ENCODE data around the gene SAMHD1. TPM values are rescaled to one million over a fixed set of nuclear protein-coding genes. Genes with fewer than 3 reads are reported as not detected.
"Not testable (repeated sequence)": the region's sequence is repeated elsewhere in the genome, so short reads cannot be mapped to it uniquely, and the experiment has no call there.

Gene SAMHD1
- total RNA-seq, 1 experiment from 2014 or later: 63.0 TPM

- Mint-ChIP-seq H3K36me3 (ENCODE audit: insufficient read depth, unreplicated experiment) (peaks cover 7% of the 10 kb centered on the region), H3K27me3 (ENCODE audit: insufficient read depth, unreplicated experiment) (no peaks in the 10 kb centered on the region), H3K27ac (ENCODE audit: unreplicated experiment) (no peak overlapping the region), H3K4me3 (ENCODE audit: unreplicated experiment) (no peak overlapping the region), H3K4me1 (ENCODE audit: low read depth, unreplicated experiment) (no peaks in the 10 kb centered on the region), H3K9me3 (ENCODE audit: unreplicated experiment) (no peaks in the 10 kb centered on the region)
- DNase-seq: no peak
- Histone ChIP-seq H3K36me3 (ENCODE audit: control insufficient read depth, insufficient read depth, low read length) (no peaks in the 10 kb centered on the region), H3K9me3 (no peaks in the 10 kb centered on the region), H3K4me1 (no peaks in the 10 kb centered on the region), H3K27me3 (replicated peaks; ENCODE audit: control insufficient read depth, insufficient read depth, low read length) (no peaks in the 10 kb centered on the region), H3K4me3 (ENCODE audit: low read depth, low read length) (no peak overlapping the region)
- intact Hi-C loops (cut with micrococcal nuclease; ENCODE audit: unreplicated experiment): no loop called here
- CTCF ChIA-PET: interaction anchor here (0.6 to 0.7 kb wide), 2 partner anchors 227 to 1938 kb away, joined by 4 to 5 read pairs; no protein-coding TSS in a partner anchor
- no peak for TF ChIP-seq CTCF (IDR thresholded peaks at IDR 0.05; ENCODE audit: insufficient read depth in 1 of 2, low read depth in 1 of 2, low read length in 1 of 2, severe bottlenecking in 1 of 2, unreplicated experiment in 1 of 2)
- BruUV-seq (replicated peaks): no TSS peak
- POLR2A ChIA-PET: no interaction called here
Measured at GRCh38 chr20:36937402-36937770, 14.1 kb downstream of the SAMHD1 start.

GRCh38 chr20:36936761-36937401 is 14.6 kb downstream of the SAMHD1 start:
- POLR2A ChIA-PET; H3K4me1 ChIP-seq; H3K27me3 ChIP-seq (replicated peaks; ENCODE audit: control insufficient read depth, insufficient read depth, low read length); H3K4me3 ChIP-seq (ENCODE audit: low read depth, low read length); intact Hi-C loops (cut with micrococcal nuclease; ENCODE audit: unreplicated experiment); H3K27me3 Mint-ChIP-seq (ENCODE audit: insufficient read depth, unreplicated experiment); H3K36me3 ChIP-seq (ENCODE audit: control insufficient read depth, insufficient read depth, low read length); BruUV-seq (replicated peaks); H3K9me3 Mint-ChIP-seq (ENCODE audit: unreplicated experiment); H3K27ac Mint-ChIP-seq (ENCODE audit: unreplicated experiment); H3K4me1 Mint-ChIP-seq (ENCODE audit: low read depth, unreplicated experiment); DNase-seq; H3K9me3 ChIP-seq; H3K4me3 Mint-ChIP-seq (ENCODE audit: unreplicated experiment): not testable (repeated sequence)
- H3K36me3 Mint-ChIP-seq (ENCODE audit: insufficient read depth, unreplicated experiment): peaks cover 11% of the 10 kb centered on the region
- CTCF ChIA-PET: interaction anchor here (0.6 to 0.7 kb wide), 2 partner anchors 227 to 1937 kb away, joined by 4 to 5 read pairs; no protein-coding TSS in a partner anchor

- Mint-ChIP-seq H3K4me3 (ENCODE audit: unreplicated experiment) (no peak overlapping the region), H3K9me3 (ENCODE audit: unreplicated experiment) (no peaks in the 10 kb centered on the region), H3K27me3 (ENCODE audit: insufficient read depth, unreplicated experiment) (no peaks in the 10 kb centered on the region), H3K36me3 (ENCODE audit: insufficient read depth, unreplicated experiment) (peaks cover 13% of the 10 kb centered on the region), H3K4me1 (ENCODE audit: low read depth, unreplicated experiment) (no peaks in the 10 kb centered on the region), H3K27ac (ENCODE audit: unreplicated experiment) (no peak overlapping the region)
- CTCF ChIA-PET: interaction anchor here (0.6 kb wide), 1 partner anchor 146 kb away, joined by 4 read pairs; no protein-coding TSS in a partner anchor
- TF ChIP-seq CTCF (IDR thresholded peaks at IDR 0.05; ENCODE audit: insufficient read depth in 1 of 2, low read depth in 1 of 2, low read length in 1 of 2, severe bottlenecking in 1 of 2, unreplicated experiment in 1 of 2): no peak
- H3K36me3 ChIP-seq (ENCODE audit: control insufficient read depth, insufficient read depth, low read length): no peaks in the 10 kb centered on the region
- intact Hi-C loops (cut with micrococcal nuclease; ENCODE audit: unreplicated experiment): no loop called here
- no peak for DNase-seq
- no peaks in the 10 kb centered on the region for H3K27me3 ChIP-seq (replicated peaks; ENCODE audit: control insufficient read depth, insufficient read depth, low read length)
- POLR2A ChIA-PET: no interaction called here
- no peaks in the 10 kb centered on the region for H3K4me1 ChIP-seq
- no peak overlapping the region for H3K4me3 ChIP-seq (ENCODE audit: low read depth, low read length)
- BruUV-seq (replicated peaks): no TSS peak
- no peaks in the 10 kb centered on the region for H3K9me3 ChIP-seq
Measured at GRCh38 chr20:36936341-36936740, 15.2 kb downstream of the SAMHD1 start.

- intact Hi-C loops (cut with micrococcal nuclease; ENCODE audit: unreplicated experiment); DNase-seq; H3K27ac Mint-ChIP-seq (ENCODE audit: unreplicated experiment); H3K4me3 ChIP-seq (ENCODE audit: low read depth, low read length); CTCF ChIA-PET; H3K36me3 ChIP-seq (ENCODE audit: control insufficient read depth, insufficient read depth, low read length); BruUV-seq (replicated peaks); H3K9me3 ChIP-seq; H3K4me1 Mint-ChIP-seq (ENCODE audit: low read depth, unreplicated experiment); H3K9me3 Mint-ChIP-seq (ENCODE audit: unreplicated experiment); H3K27me3 Mint-ChIP-seq (ENCODE audit: insufficient read depth, unreplicated experiment); H3K4me1 ChIP-seq; H3K4me3 Mint-ChIP-seq (ENCODE audit: unreplicated experiment); H3K27me3 ChIP-seq (replicated peaks; ENCODE audit: control insufficient read depth, insufficient read depth, low read length); POLR2A ChIA-PET: not testable (repeated sequence)
- H3K36me3 Mint-ChIP-seq (ENCODE audit: insufficient read depth, unreplicated experiment): peaks cover 24% of the 10 kb centered on the region
Measured at GRCh38 chr20:36933571-36933970, 17.9 kb downstream of the SAMHD1 start.

Data from Caco-2 (cell line).